ENCODE results near the gene CHRDL2.

CHRDL2 gene

GRCh38 chr11:74710281-74710938 is 20.8 kb downstream of the CHRDL2 start:
- peak; percentile 53 for DNase-seq (ENCODE audit: low spot score)

- DNase-seq (ENCODE audit: low spot score) = no peak
Measured at GRCh38 chr11:74709175-74709574, 22.1 kb downstream of the CHRDL2 start.

- no peak for DNase-seq (ENCODE audit: low spot score)
Measured at GRCh38 chr11:74707602-74708510, 23.4 kb downstream of the CHRDL2 start.

- DNase-seq (ENCODE audit: low spot score) = no peak
Measured at GRCh38 chr11:74707182-74707581, 24.0 kb downstream of the CHRDL2 start.

- no peak for DNase-seq (ENCODE audit: low spot score)
Measured at GRCh38 chr11:74703211-74703610, 28.0 kb downstream of the CHRDL2 start.

- peak; percentile 89 for DNase-seq (ENCODE audit: low spot score)
Measured at GRCh38 chr11:74702383-74703007, 28.7 kb downstream of the CHRDL2 start.

- no peak for DNase-seq (ENCODE audit: low spot score)
Measured at GRCh38 chr11:74701351-74701750, 29.9 kb downstream of the CHRDL2 start.

- DNase-seq (ENCODE audit: low spot score) = no peak
Measured at GRCh38 chr11:74699615-74700396, 31.4 kb downstream of the CHRDL2 start.

GRCh38 chr11:74697722-74698121 is 33.5 kb downstream of the CHRDL2 start:
- no peak for DNase-seq (ENCODE audit: low spot score)

- DNase-seq (ENCODE audit: low spot score) = peak; percentile 92
Measured at GRCh38 chr11:74696939-74697675, 34.1 kb downstream of the CHRDL2 start.

- no peak for DNase-seq (ENCODE audit: low spot score)
Measured at GRCh38 chr11:74696500-74696899, 34.7 kb downstream of the CHRDL2 start.

- DNase-seq (ENCODE audit: low spot score) = no peak
Measured at GRCh38 chr11:74695705-74696280, 35.4 kb downstream of the CHRDL2 start.

- no peak for DNase-seq (ENCODE audit: low spot score)
Measured at GRCh38 chr11:74694136-74694930, 36.9 kb downstream of the CHRDL2 start.

GRCh38 chr11:74693531-74693930 is 37.7 kb downstream of the CHRDL2 start:
- DNase-seq (ENCODE audit: low spot score) = no peak

- no peak for DNase-seq (ENCODE audit: low spot score)
Measured at GRCh38 chr11:74691755-74692154, 39.5 kb downstream of the CHRDL2 start.

GRCh38 chr11:74689666-74690065 is 41.6 kb downstream of the CHRDL2 start:
- peak; percentile 28 for DNase-seq (ENCODE audit: low spot score)

GRCh38 chr11:74687237-74688023 is 43.8 kb downstream of the CHRDL2 start:
- DNase-seq (ENCODE audit: low spot score) = peak; percentile 52

GRCh38 chr11:74686792-74687191 is 44.4 kb downstream of the CHRDL2 start:
- peak; percentile 68 for DNase-seq (ENCODE audit: low spot score)

- DNase-seq (ENCODE audit: low spot score) = no peak
Measured at GRCh38 chr11:74685905-74686304, 45.3 kb downstream of the CHRDL2 start.

Measured in GM03348 (cell line).